Ascending aorta (tissue), 2 donors: ENCODE data around the gene CRHR2. TPM values are rescaled to one million over a fixed set of nuclear protein-coding genes. Genes with fewer than 3 reads are reported as not detected.

Experiments used
- DNase-seq, 2 donors: peaks; one replicate each; pipeline ENCODE4 v3.0.0-alpha.2; 2019; ENCODE audit warnings: low spot score in 2 of 2
- H3K27ac ChIP-seq, 2 donors: fragments of 200-600 bp; sonication (generic); one replicate each; pipeline ENCODE4 v1.5.1; 2016 to 2017; ENCODE audit warnings: mild to moderate bottlenecking in 1 of 2
- H3K27me3 ChIP-seq: fragments of 200-600 bp; sonication (generic); one replicate; pipeline ENCODE4 v1.5.1; 2017
- H3K36me3 ChIP-seq, 2 donors: fragments of 200-600 bp; sonication (generic); one replicate each; pipeline ENCODE4 v1.5.1; 2016
- H3K4me1 ChIP-seq, 2 donors: fragments of 200-600 bp; sonication (generic); one replicate each; pipeline ENCODE4 v1.5.1; 2016 to 2017; ENCODE audit warnings: mild to moderate bottlenecking in 1 of 2
- H3K4me3 ChIP-seq, 2 donors: fragments of 200-600 bp; sonication (generic); one replicate each; pipeline ENCODE4 v1.5.1; 2016 to 2017; ENCODE audit warnings: mild to moderate bottlenecking in 1 of 2
- H3K9me3 ChIP-seq, 2 donors: fragments of 200-600 bp; sonication (generic); one replicate each; pipeline ENCODE4 v1.5.1; 2016
- CTCF ChIP-seq, 3 experiments: fragments of 200-600 bp in 2 of 3; fragments of 450-650 bp in 1 of 3; sonication (generic) in 2 of 3; IDR thresholded peaks; one replicate each; pipeline ENCODE4 v1.5.1; 2016 to 2019; ENCODE audit warnings: antibody characterized with exemption in 3 of 3, mild to moderate bottlenecking in 1 of 3, moderate library complexity in 1 of 3
- intact Hi-C: fragments of 100-400 bp; cut with DNase I; formaldehyde crosslinking; loops from one replicate; pipeline ENCODE4 v1.15.1; 2023
- total RNA-seq: library from RNA; depleted of rRNA; stranded (reverse); fragments of >200 nt; gene quantifications from one replicate; pipeline ENCODE4 v1.1.0, GENCODE V29; 2016

CRHR2 gene
- total RNA-seq, 1 donor from 2014 or later = 3.1 TPM

GRCh38 chr7:30634634-30635201 is 47.5 kb downstream of the CRHR2 start:
- H3K27ac ChIP-seq = no peak overlapping the region
- no peaks in the 10 kb centered on the region for H3K27me3 ChIP-seq
- no peak overlapping the region for H3K4me3 ChIP-seq
- TF ChIP-seq CTCF (IDR thresholded peaks at IDR 0.05) = no peak
- DNase-seq = no peak
- no peaks in the 10 kb centered on the region for H3K4me1 ChIP-seq
- intact Hi-C loops = no loop called here
- no peaks in the 10 kb centered on the region for H3K9me3 ChIP-seq
- H3K36me3 ChIP-seq = peaks cover 33 to 62% of the 10 kb centered on the region in 2 donors

- peaks cover 35 to 67% of the 10 kb centered on the region in 2 donors for H3K36me3 ChIP-seq
- intact Hi-C loops = no loop called here
- no peaks in the 10 kb centered on the region for H3K9me3 ChIP-seq
- H3K4me1 ChIP-seq = no peaks in the 10 kb centered on the region
- DNase-seq = no peak
- H3K27ac ChIP-seq = no peak overlapping the region
- TF ChIP-seq CTCF (IDR thresholded peaks at IDR 0.05) = no peak
- no peak overlapping the region for H3K4me3 ChIP-seq
- no peaks in the 10 kb centered on the region for H3K27me3 ChIP-seq
Observed at GRCh38 chr7:30634193-30634626, 48.0 kb downstream of the CRHR2 start.

GRCh38 chr7:30633223-30633622 is 49.0 kb downstream of the CRHR2 start:
- Histone ChIP-seq H3K4me1 (no peaks in the 10 kb centered on the region), H3K27me3 (no peaks in the 10 kb centered on the region), H3K9me3 (no peaks in the 10 kb centered on the region), H3K27ac (no peak overlapping the region), H3K36me3 (peaks cover 45 to 77% of the 10 kb centered on the region in 2 donors), H3K4me3 (no peak overlapping the region)
- intact Hi-C loops = no loop called here
- DNase-seq = no peak
- TF ChIP-seq CTCF (IDR thresholded peaks at IDR 0.05) = no peak

GRCh38 chr7:30630986-30631385 is 51.3 kb downstream of the CRHR2 start:
- Histone ChIP-seq H3K27me3 (no peaks in the 10 kb centered on the region), H3K9me3 (no peaks in the 10 kb centered on the region), H3K4me3 (no peak overlapping the region), H3K4me1 (no peaks in the 10 kb centered on the region), H3K27ac (no peak overlapping the region), H3K36me3 (peaks cover 65 to 99% of the 10 kb centered on the region in 2 donors)
- intact Hi-C loops = no loop called here
- no peak for DNase-seq
- no peak for TF ChIP-seq CTCF (IDR thresholded peaks at IDR 0.05)

GRCh38 chr7:30627026-30627425 is 55.2 kb downstream of the CRHR2 start:
- DNase-seq = no peak
- no peak for TF ChIP-seq CTCF (IDR thresholded peaks at IDR 0.05)
- Histone ChIP-seq H3K27me3 (no peaks in the 10 kb centered on the region), H3K4me1 (no peaks in the 10 kb centered on the region), H3K9me3 (no peaks in the 10 kb centered on the region), H3K27ac (no peak overlapping the region), H3K4me3 (no peak overlapping the region), H3K36me3 (peaks cover 71 to 98% of the 10 kb centered on the region in 2 donors)
- intact Hi-C loops = no loop called here

- no peaks in the 10 kb centered on the region for H3K9me3 ChIP-seq
- H3K4me3 ChIP-seq = no peak overlapping the region
- no peaks in the 10 kb centered on the region for H3K4me1 ChIP-seq
- no peaks in the 10 kb centered on the region for H3K27me3 ChIP-seq
- no peak for TF ChIP-seq CTCF (IDR thresholded peaks at IDR 0.05)
- intact Hi-C loops = no loop called here
- no peak for DNase-seq
- no peak overlapping the region for H3K27ac ChIP-seq
- H3K36me3 ChIP-seq = peaks cover 69 to 99% of the 10 kb centered on the region in 2 donors
Observed at GRCh38 chr7:30625283-30625682, 57.0 kb downstream of the CRHR2 start.
